GM23338 (cell line): ENCODE results near the gene MEIOC.

ENCODE experiments used
- CREB1 ChIP-seq: fragments of 250-450 bp; sonication (Bioruptor Pico); IDR thresholded peaks from 2 replicates; pipeline ENCODE4 v1.5.0; 2020; ENCODE audit warnings: low read depth, mild to moderate bottlenecking, moderate library complexity
- EZH2 ChIP-seq: fragments of 200-600 bp; sonication (generic); IDR thresholded peaks from one replicate; pipeline ENCODE4 v1.8.0; 2017; ENCODE audit warnings: antibody characterized with exemption, mild to moderate bottlenecking, low read depth; ENCODE audit not compliant: unreplicated experiment
- POLR2AphosphoS5 ChIP-seq: IDR thresholded peaks from 2 replicates; pipeline ENCODE4 v1.6.1; 2016; ENCODE audit warnings: antibody characterized with exemption, low read depth
- REST ChIP-seq: IDR thresholded peaks from one replicate; pipeline ENCODE4 v1.6.1; 2018; ENCODE audit warnings: antibody characterized with exemption; ENCODE audit not compliant: unreplicated experiment
- TF ChIP-seq, protein P1 (sequence below), 2 experiments: fragments of 200-600 bp in 1 of 2; sonication (generic) in 1 of 2; conservative IDR thresholded peaks; 2 replicates each; pipeline versions ENCODE4 v1.5.1 to v1.6.1; 2016 to 2017; ENCODE audit warnings: antibody characterized with exemption in 2 of 2, low read depth in 2 of 2, mild to moderate bottlenecking in 2 of 2, moderate library complexity in 1 of 2

DNA sequence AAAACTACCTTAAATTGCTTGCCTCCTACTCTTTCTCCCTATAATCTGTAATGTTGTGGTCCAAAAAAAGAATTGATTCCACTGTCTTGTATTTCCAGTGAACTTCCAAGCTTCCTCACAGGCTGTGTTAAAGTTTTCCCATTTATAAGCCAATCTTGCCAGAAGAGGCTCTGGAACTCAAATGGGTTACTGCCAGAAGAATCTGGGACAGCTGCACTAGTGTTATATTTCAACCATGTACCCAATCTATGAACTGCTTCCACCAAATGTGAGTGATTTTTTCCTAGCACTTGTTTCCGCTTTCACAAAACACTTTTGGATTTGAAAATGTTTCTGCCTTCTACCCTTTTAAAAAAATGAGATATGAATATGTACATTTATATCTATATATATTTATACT is 31.5 kb downstream of the MEIOC start:
- TF ChIP-seq CREB1 (no peak), POLR2AphosphoS5 (no peak), REST (no peak), EZH2 (no peak)
- TF ChIP-seq, protein P1, sequence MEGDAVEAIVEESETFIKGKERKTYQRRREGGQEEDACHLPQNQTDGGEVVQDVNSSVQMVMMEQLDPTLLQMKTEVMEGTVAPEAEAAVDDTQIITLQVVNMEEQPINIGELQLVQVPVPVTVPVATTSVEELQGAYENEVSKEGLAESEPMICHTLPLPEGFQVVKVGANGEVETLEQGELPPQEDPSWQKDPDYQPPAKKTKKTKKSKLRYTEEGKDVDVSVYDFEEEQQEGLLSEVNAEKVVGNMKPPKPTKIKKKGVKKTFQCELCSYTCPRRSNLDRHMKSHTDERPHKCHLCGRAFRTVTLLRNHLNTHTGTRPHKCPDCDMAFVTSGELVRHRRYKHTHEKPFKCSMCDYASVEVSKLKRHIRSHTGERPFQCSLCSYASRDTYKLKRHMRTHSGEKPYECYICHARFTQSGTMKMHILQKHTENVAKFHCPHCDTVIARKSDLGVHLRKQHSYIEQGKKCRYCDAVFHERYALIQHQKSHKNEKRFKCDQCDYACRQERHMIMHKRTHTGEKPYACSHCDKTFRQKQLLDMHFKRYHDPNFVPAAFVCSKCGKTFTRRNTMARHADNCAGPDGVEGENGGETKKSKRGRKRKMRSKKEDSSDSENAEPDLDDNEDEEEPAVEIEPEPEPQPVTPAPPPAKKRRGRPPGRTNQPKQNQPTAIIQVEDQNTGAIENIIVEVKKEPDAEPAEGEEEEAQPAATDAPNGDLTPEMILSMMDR (conservative IDR thresholded peaks at IDR 0.05; ENCODE audit: low read depth in 2 of 2), result no peak
